Measurements from ENCODE around the gene GPR141. TPM values are rescaled to one million over a fixed set of nuclear protein-coding genes. Genes with fewer than 3 reads are reported as not detected.

Gene GPR141
- total RNA-seq, 4 donors from 2014 or later = 0.78 TPM; not detected in 2

- Histone ChIP-seq H3K27me3 (no peaks in the 10 kb centered on the region), H3K27ac (no peak overlapping the region), H3K4me3 (replicated peaks in 1 of 3) (no peak overlapping the region), H3K4me1 (no peaks in the 10 kb centered on the region), H3K36me3 (no peaks in the 10 kb centered on the region), H3K9me3 (no peaks in the 10 kb centered on the region)
- WGBS, 2 donors = 97 to 98% methylated on average over 3 of the region's 3 CpGs
- intact Hi-C loops (cut with DNase I) = no loop called here
- DNase-seq = no peak
- no peak for TF ChIP-seq CTCF (IDR thresholded peaks at IDR 0.05)
- TF ChIP-seq POLR2A (IDR thresholded peaks at IDR 0.05) = no peak
Observed at GRCh38 chr7:37769726-37770125, 86.2 kb downstream of the GPR141 start.

- H3K27ac ChIP-seq = no peak overlapping the region
- DNase-seq = no peak
- WGBS, 2 donors = 70 to 75% methylated on average over 6 of the region's 6 CpGs
- TF ChIP-seq CTCF (IDR thresholded peaks at IDR 0.05) (no peak), POLR2A (IDR thresholded peaks at IDR 0.05) (no peak)
- no peaks in the 10 kb centered on the region for H3K27me3 ChIP-seq
- no peak overlapping the region for H3K4me3 ChIP-seq (replicated peaks in 1 of 3)
- H3K4me1 ChIP-seq = no peaks in the 10 kb centered on the region
- intact Hi-C loops (cut with DNase I) = no loop called here
- H3K9me3 ChIP-seq = no peaks in the 10 kb centered on the region
- no peaks in the 10 kb centered on the region for H3K36me3 ChIP-seq
Observed at GRCh38 chr7:37770838-37771237, 87.3 kb downstream of the GPR141 start.

- intact Hi-C loops (cut with DNase I) = no loop called here
- H3K4me3 ChIP-seq (replicated peaks in 1 of 3) = no peak overlapping the region
- DNase-seq = no peak
- TF ChIP-seq CTCF (IDR thresholded peaks at IDR 0.05) (no peak), POLR2A (IDR thresholded peaks at IDR 0.05) (no peak)
- no peaks in the 10 kb centered on the region for H3K36me3 ChIP-seq
- WGBS, 2 donors = 56 to 93% methylated on average over 3 of the region's 3 CpGs
- H3K9me3 ChIP-seq = no peaks in the 10 kb centered on the region
- H3K27me3 ChIP-seq = no peaks in the 10 kb centered on the region
- no peaks in the 10 kb centered on the region for H3K4me1 ChIP-seq
- no peak overlapping the region for H3K27ac ChIP-seq
Observed at GRCh38 chr7:37771342-37771741, 87.8 kb downstream of the GPR141 start.

DNA sequence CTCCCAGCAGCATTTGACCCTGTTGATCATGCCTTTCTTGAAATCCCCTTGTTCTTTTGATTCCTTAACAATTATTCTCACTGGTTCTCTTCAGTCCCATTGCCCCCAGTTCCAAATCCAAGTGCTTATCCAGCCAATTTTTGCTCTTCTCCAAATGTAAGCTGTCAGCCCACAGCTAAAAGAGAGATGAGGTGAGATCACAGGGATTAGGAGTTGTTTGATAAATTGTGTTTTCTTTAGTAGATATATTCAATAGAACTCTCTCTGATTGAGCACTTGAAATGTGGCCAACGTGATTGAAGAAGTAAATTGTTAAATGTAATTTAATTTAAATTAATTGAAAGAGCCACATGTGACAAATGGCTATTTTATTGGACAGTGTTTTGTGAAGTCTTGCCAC is 88.2 kb downstream of the GPR141 start:
- no peak for DNase-seq
- Histone ChIP-seq H3K27me3 (no peaks in the 10 kb centered on the region), H3K36me3 (no peaks in the 10 kb centered on the region), H3K27ac (no peak overlapping the region), H3K9me3 (no peaks in the 10 kb centered on the region), H3K4me3 (replicated peaks in 1 of 3) (no peak overlapping the region), H3K4me1 (no peaks in the 10 kb centered on the region)
- WGBS, 2 donors = 77 to 90% methylated on average over 1 of the region's 1 CpG
- intact Hi-C loops (cut with DNase I) = no loop called here
- TF ChIP-seq POLR2A (IDR thresholded peaks at IDR 0.05) = no peak
- no peak for TF ChIP-seq CTCF (IDR thresholded peaks at IDR 0.05)

DNA sequence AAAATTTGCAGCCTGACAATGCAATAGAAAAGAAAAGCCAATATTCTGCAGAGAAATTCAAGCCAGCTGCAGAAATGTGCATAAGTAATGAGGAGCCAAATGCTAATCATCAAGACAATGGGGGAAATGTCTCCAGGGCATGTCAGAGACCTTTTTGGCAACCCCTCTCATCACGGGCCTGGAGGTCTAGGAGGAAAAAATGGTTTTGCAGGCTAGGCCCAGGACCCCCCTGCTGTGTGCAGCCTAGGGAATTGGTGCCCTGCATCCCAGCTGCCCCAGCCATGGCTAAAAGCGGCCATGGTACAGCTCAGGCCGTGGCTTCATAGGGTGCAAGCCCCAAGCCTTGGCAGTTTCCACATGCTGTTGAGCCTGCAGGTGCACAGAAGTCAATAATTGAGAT is 92.4 kb downstream of the GPR141 start:
- no peaks in the 10 kb centered on the region for H3K4me1 ChIP-seq
- H3K4me3 ChIP-seq (replicated peaks in 1 of 3) = no peak overlapping the region
- no peaks in the 10 kb centered on the region for H3K36me3 ChIP-seq
- intact Hi-C loops (cut with DNase I) = no loop called here
- H3K27me3 ChIP-seq = no peaks in the 10 kb centered on the region
- H3K9me3 ChIP-seq = no peaks in the 10 kb centered on the region
- WGBS, 2 donors = 69 to 92% methylated on average over 2 to 3 of the region's 3 CpGs
- DNase-seq = no peak
- H3K27ac ChIP-seq = no peak overlapping the region
- TF ChIP-seq CTCF (IDR thresholded peaks at IDR 0.05) = no peak
- TF ChIP-seq POLR2A (IDR thresholded peaks at IDR 0.05) = no peak
